Dendritic cell treated with granulocyte-macrophage colony-stimulating factor and Interleukin-4, amounts not matched to agents 40 ng/mL and 50 ng/mL, for 4 days (primary cell): ENCODE results near the gene NRDC.
"Not testable (repeated sequence)": the region's sequence is repeated elsewhere in the genome, so short reads cannot be mapped to it uniquely, and the experiment has no call there.

ENCODE experiments used
- H3K27ac Mint-ChIP-seq: one replicate; pipeline ENCODE4 v1.8.0; 2022; ENCODE audit warnings: mild to moderate bottlenecking, mixed read lengths
- H3K27me3 Mint-ChIP-seq: one replicate; pipeline ENCODE4 v1.8.0; 2022; ENCODE audit warnings: mild to moderate bottlenecking, mixed read lengths
- H3K36me3 Mint-ChIP-seq: one replicate; pipeline ENCODE4 v1.8.0; 2022; ENCODE audit warnings: low read depth, mixed read lengths
- H3K4me1 Mint-ChIP-seq: one replicate; pipeline ENCODE4 v1.8.0; 2022; ENCODE audit warnings: low read depth, mixed read lengths
- H3K4me3 Mint-ChIP-seq: one replicate; pipeline ENCODE4 v1.8.0; 2022; ENCODE audit warnings: mild to moderate bottlenecking, moderate library complexity, mixed read lengths
- H3K9me3 Mint-ChIP-seq: one replicate; pipeline ENCODE4 v1.8.0; 2022; ENCODE audit warnings: mixed read lengths
- intact Hi-C: fragments of 100-400 bp; cut with micrococcal nuclease; formaldehyde crosslinking; loops from one replicate; pipeline ENCODE4 v1.15.0; 2022

Gene NRDC

DNA sequence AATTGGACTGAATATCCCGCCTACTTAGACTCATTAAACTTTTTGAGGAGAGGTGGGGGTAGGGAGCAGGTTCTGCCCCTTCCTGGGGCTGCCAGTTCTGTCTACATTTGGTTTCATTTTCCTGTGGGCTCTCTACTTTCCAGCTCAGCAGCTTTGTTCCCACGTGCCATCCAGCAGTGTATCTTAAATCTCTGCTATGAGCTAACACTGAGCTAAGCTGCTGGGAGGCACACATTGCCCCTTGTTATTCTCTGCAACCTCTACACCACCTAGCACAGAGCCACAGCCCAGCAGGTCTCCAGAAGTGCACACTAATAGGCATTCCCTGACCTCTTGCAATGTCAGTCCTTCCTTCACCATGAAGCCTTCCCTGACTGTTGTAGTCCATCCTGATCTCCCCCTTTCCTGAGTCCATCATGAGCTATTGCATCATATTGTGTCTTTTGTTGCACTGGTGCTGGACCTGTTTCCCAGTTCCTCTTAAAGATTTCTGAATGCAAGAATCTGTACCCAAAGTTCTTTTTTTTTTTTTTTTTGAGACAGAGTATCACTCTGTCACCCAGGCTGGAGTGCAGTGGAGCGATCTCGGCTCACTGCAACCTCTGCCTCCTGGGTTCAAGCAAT is 28.7 kb upstream of the NRDC start:
- H3K36me3 Mint-ChIP-seq = no peaks in the 10 kb centered on the region
- no peak overlapping the region for H3K4me3 Mint-ChIP-seq
- no peak overlapping the region for H3K27ac Mint-ChIP-seq
- peaks cover 6% of the 10 kb centered on the region for H3K4me1 Mint-ChIP-seq
- H3K27me3 Mint-ChIP-seq = peaks cover 15% of the 10 kb centered on the region
- intact Hi-C loops = no loop called here
- H3K9me3 Mint-ChIP-seq = peaks cover 14% of the 10 kb centered on the region

DNA sequence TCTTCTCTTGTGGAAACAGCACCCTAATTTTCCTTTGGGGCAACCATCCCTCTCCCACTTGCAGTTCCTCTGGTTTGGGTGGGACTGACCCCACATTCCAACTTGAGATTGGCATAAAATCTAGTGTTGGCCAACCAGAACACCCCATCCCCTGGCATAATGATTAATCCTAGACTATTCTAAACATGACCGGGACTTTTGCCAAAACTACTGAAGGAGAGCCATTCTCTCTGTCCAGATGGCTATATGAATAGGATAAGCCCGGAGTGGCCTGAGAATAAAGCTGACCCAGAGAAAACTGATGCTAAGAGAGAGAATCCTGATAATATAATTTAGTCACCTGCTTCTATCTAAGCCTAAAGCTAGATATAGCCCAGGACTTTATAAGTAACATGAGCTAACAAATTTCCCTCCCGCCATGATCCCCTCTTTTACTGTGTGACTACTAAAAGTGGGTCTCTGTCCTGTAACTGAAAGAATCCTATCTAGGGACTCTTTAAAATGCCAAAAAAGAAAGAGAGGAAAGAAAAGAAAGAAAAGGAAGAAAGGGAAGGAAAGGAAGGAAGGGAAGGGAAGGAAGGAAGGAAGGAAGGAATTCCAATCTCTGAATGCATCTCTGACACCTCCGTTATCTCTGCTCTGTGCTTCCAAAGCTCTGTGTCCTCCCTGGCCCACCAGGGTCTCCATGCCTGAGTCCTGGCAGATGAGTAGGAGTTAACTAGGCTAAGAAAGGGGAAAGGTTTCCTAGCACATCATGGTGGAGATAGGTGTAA is 28.0 kb upstream of the NRDC start:
- H3K4me1 Mint-ChIP-seq = peaks cover 6% of the 10 kb centered on the region
- intact Hi-C loops = no loop called here
- no peaks in the 10 kb centered on the region for H3K36me3 Mint-ChIP-seq
- no peak overlapping the region for H3K27ac Mint-ChIP-seq
- H3K27me3 Mint-ChIP-seq = peaks cover 19% of the 10 kb centered on the region
- no peak overlapping the region for H3K4me3 Mint-ChIP-seq
- peaks cover 14% of the 10 kb centered on the region for H3K9me3 Mint-ChIP-seq

DNA sequence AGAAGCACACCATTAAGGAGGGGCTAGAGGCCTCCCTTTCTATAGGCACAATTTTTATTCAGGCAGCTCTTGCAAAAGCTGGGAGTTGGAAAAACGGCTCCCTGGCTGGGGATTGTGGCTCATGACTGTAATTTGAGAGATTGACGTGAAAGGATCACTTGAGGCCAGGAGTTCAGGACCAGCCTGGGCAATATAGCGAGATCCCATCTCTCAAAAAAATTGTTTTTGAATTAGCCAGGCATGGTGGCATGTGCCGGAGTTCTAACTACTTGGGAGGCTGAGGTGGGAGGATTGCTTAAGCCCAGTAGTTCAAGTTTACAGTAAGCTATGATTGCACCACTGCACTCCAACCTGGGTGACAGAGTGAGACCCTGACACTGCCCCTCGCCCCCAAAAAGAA is 23.9 kb upstream of the NRDC start:
- Mint-ChIP-seq H3K27me3 (peaks cover 27% of the 10 kb centered on the region), H3K36me3 (no peaks in the 10 kb centered on the region), H3K4me3 (no peak overlapping the region), H3K27ac (no peak overlapping the region), H3K9me3 (peaks cover 14% of the 10 kb centered on the region), H3K4me1 (peaks cover 5% of the 10 kb centered on the region)
- intact Hi-C loops = no loop called here

DNA sequence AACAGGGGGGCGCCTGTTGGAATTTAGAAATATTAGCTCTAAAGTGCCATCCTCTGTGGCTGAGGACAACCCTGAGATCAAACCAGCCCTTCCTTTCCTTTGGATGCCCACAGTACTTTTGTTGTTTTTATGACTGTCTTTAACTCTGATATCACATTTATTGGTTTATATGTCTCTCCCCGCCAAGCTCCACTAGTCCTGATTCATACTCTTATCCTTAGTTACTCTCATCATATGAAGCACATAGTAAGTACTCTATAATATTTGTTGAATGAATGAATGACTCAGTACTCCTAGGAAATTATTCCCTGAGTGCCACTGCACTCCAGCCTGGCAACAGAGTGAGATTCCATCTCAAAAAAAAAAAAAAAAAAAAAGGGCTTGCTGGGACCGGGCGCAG is 22.6 kb upstream of the NRDC start:
- Mint-ChIP-seq H3K4me3 (no peak overlapping the region), H3K36me3 (no peaks in the 10 kb centered on the region)

DNA sequence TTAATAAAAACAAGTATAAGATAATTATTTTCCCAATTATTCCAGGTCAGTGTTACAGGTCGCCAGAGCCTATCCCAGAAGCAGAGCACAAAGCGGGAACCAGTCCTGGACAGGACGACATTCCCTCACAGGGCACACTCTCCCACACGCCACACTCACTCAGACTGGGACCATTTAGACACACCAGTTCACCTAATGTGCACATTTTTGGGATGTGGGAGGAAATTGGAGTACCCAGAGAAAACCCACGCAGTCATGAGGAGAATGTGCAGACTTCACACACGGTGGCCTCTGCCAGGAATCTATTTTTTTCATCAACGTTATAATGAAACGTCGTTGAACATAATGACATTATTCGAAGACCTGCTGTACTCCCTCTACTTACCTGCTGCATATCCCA is 20.5 kb upstream of the NRDC start:
- no peak overlapping the region for H3K27ac Mint-ChIP-seq
- intact Hi-C loops = no loop called here
- no peaks in the 10 kb centered on the region for H3K36me3 Mint-ChIP-seq
- H3K9me3 Mint-ChIP-seq = no peaks in the 10 kb centered on the region
- peaks cover 42% of the 10 kb centered on the region for H3K27me3 Mint-ChIP-seq
- no peaks in the 10 kb centered on the region for H3K4me1 Mint-ChIP-seq
- no peak overlapping the region for H3K4me3 Mint-ChIP-seq

More for the DNA sequence above, 22.6 kb upstream of the NRDC start:
- intact Hi-C loops = no loop called here
- Mint-ChIP-seq H3K4me1 (no peaks in the 10 kb centered on the region), H3K27me3 (peaks cover 36% of the 10 kb centered on the region), H3K27ac (no peak overlapping the region), H3K9me3 (peaks cover 4% of the 10 kb centered on the region)

DNA sequence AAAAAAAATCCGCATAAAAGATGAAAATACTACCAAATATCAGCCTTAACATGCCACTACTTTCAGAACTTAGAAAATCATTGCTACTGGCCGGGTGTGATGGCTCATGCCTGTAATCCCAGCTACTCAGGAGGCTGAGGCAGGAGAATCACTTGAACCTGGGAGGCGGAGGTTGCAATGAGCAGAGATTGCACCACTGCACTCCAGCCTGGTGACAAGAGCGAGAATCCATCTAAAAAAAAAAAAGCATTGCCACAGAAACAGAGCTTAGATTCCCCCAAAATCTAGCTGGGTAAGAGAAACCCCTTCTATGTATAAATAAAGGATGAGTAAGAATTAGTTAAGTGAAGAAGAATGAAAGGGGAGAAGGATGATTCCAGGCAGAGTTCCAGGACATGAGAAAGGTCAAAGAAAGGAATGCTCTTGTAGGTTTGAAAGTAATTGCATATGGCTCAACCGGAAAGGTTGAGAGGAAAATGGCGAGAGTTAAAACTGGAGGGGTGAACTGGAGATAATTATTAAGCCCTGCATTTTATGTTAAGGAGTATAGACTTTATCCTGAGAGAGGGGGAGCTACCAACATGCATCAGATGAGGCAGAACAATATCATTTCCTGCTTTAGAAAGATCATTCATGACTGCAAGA is 19.7 kb upstream of the NRDC start:
- Mint-ChIP-seq H3K27ac (no peak overlapping the region), H3K9me3 (no peaks in the 10 kb centered on the region), H3K27me3 (peaks cover 46% of the 10 kb centered on the region), H3K4me1 (no peaks in the 10 kb centered on the region), H3K4me3 (no peak overlapping the region), H3K36me3 (no peaks in the 10 kb centered on the region)
- intact Hi-C loops = no loop called here

DNA sequence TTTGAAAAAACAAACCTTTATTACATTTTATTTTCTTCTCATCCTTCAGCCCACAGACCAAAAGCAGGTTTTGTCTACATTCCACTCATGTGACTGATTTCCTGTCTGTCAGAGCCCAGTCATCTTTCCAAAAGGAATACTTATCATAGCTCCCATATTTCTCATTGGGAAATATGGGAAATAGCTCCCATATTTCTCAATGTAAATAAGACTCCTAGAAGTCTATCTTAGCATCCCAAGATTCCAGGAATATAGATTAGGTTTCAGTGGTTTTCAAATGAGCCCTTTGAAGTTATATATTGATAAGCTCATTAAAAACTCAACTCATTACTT is 19.1 kb upstream of the NRDC start:
- H3K4me1 Mint-ChIP-seq = no peaks in the 10 kb centered on the region
- H3K27ac Mint-ChIP-seq = no peak overlapping the region
- intact Hi-C loops = loop anchor here (1.0 kb wide), 1 partner anchor 105 kb away; no protein-coding TSS in a partner anchor
- H3K27me3 Mint-ChIP-seq = peaks cover 47% of the 10 kb centered on the region
- no peaks in the 10 kb centered on the region for H3K36me3 Mint-ChIP-seq
- no peak overlapping the region for H3K4me3 Mint-ChIP-seq
- no peaks in the 10 kb centered on the region for H3K9me3 Mint-ChIP-seq

DNA sequence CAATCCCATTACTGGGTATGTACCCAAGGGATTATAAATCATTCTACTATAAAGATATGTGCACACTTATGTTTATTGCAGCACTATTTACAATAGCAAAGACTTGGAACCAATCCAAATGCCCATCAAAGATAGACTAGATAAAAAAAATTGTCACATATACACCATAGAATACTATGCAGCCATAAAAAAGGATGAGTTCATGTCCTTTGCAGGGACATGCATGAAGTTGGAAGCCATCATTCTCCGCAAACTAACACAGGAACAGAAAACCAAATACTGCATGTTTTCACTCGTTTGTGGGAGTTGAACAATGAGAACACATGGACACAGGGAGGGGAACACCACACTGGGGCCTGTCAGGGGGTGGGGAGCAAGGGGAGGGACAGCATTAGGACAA is 16.2 kb upstream of the NRDC start:
- H3K36me3 Mint-ChIP-seq, H3K27ac Mint-ChIP-seq, H3K4me3 Mint-ChIP-seq, H3K9me3 Mint-ChIP-seq, intact Hi-C loops, H3K4me1 Mint-ChIP-seq: not testable (repeated sequence)
- H3K27me3 Mint-ChIP-seq = peaks cover 65% of the 10 kb centered on the region

DNA sequence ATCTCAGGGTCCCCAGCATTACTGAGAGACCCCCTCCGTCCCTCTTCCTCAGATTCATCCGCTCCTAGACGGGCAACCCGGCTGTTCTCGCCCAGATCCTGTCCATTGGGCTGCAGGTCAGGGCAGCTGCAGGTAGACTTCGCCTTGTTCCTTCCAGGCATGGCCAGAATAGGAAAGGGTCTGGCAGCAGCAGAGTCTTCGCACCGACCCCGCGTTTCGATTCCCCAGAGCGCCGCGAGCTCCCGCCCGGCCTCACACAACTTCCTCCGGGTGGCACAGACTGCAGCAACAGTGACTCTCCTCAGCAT is 265 bp downstream of the NRDC start:
- Mint-ChIP-seq H3K4me3 (no peak overlapping the region), H3K27ac (no peak overlapping the region), H3K4me1 (peaks cover 22% of the 10 kb centered on the region), H3K9me3 (no peaks in the 10 kb centered on the region), H3K27me3 (peaks cover 14% of the 10 kb centered on the region), H3K36me3 (peaks cover 18% of the 10 kb centered on the region)
- intact Hi-C loops = loop anchor here (2.0 kb wide), 1 partner anchor 179 kb away; the partner anchor contains the start of gene BTF3L4

DNA sequence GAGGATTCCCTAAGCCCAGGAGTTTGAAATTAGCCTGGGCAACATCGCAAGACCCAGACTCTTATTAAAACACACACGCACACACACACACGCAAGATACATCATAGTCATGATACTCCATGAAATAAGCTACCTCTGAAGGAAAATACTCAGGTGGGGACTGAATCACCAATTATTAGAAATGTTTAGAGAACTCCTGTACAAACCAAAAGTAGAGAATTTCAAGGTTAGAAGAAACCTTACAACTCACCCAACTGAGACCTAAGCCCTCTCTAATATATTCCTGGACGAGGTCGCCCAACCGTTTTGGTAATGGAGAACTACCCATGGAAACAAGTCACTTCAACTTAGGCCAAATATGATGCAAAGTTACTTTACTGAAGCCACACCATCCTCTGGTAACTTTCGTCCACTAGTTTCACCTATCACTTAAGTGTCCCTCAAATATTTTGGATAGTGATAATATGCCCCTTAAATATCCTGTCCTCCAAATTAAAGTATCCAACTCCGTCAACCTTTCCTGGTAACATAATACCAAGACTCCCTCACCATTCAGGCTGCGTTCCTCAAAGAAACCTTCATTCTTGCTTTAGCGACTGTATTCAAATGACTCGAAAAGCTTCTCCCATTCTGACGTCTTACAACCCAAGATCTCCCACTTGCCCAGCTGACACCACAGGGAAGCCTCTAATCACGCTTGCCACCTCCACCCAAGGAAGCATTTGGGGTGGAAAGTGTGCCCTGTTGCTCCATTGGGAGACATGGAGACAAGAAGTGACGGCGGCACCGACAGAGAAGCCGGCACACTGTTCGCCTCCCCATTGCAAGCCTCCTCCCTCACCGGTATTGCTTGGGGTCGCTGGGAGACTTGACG is 856 bp downstream of the NRDC start:
- no peaks in the 10 kb centered on the region for H3K9me3 Mint-ChIP-seq
- H3K36me3 Mint-ChIP-seq = peaks cover 20% of the 10 kb centered on the region
- peaks cover 16% of the 10 kb centered on the region for H3K4me1 Mint-ChIP-seq
- H3K27ac Mint-ChIP-seq = no peak overlapping the region
- no peak overlapping the region for H3K4me3 Mint-ChIP-seq
- intact Hi-C loops = loop anchor here (2.0 kb wide), 1 partner anchor 179 kb away; the partner anchor contains the start of gene BTF3L4
- H3K27me3 Mint-ChIP-seq = peaks cover 12% of the 10 kb centered on the region

DNA sequence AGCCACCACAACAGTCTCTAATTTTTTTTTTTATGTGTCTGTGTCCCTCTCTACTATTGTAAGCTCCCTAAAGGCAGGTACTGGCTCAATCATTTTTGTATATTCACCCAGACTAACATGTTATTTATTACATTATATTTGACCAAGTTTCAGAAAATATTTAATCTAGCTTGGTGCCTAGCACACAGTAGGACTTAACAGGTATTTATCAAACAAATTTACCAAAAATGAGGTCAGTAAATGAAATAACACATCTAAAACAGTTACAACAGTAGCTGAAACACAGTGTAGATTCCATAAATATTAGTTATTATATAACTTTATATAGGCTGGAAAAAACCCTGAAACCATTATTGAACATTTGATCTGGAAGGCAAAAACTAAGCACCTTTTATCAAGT is 2.7 kb downstream of the NRDC start:
- Mint-ChIP-seq H3K4me1 (peaks cover 32% of the 10 kb centered on the region), H3K27ac (peak overlapping the region; percentile 77), H3K9me3 (no peaks in the 10 kb centered on the region), H3K36me3 (peaks cover 36% of the 10 kb centered on the region), H3K27me3 (peaks cover 5% of the 10 kb centered on the region), H3K4me3 (peak overlapping the region; percentile 74)
- intact Hi-C loops = no loop called here

DNA sequence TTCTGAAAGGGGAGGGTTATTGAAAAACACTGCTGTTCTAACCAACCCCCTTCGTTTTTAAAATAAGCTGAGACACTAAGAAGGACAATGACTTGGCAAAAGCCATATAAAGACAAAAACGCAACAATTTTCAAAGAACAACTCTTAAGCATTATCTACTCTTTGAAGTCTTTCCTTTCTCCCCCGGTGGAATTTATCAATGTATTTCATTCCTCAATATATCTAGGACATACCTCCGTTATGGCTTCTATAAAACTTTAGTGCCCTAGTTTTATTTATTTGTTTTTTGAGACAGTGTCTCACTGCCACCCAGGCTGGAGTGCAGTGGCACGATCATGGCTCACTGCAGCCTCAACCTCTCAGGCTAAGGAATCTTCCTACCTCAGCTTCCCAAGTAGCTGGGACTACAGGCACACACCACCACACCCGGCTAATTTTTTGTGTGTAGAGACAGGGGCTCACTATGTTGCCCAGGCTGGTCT is 3.2 kb downstream of the NRDC start:
- peak overlapping the region; percentile 77 for H3K27ac Mint-ChIP-seq
- peaks cover under 1% of the 10 kb centered on the region for H3K27me3 Mint-ChIP-seq
- H3K36me3 Mint-ChIP-seq = peaks cover 40% of the 10 kb centered on the region
- H3K4me3 Mint-ChIP-seq = peak overlapping the region; percentile 74
- H3K9me3 Mint-ChIP-seq = no peaks in the 10 kb centered on the region
- peaks cover 37% of the 10 kb centered on the region for H3K4me1 Mint-ChIP-seq
- intact Hi-C loops = no loop called here

DNA sequence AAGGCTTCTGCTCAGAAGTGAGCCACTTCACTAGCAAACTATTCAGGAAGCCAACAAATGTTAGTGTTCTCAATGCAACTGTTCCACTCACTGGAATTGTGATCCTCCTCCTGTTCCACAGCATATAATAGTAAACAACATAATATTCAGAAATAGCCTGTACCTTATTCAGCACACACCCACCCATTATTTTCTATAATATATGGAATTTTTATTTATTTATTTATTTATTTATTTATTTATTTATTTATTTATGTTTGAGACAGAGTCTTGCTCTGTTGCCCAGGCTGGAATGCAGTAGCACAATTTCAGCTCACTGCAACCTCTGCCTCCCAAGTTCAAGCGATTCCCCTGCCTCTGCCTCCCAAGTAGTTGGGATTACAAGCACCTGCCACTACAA is 5.3 kb downstream of the NRDC start:
- H3K9me3 Mint-ChIP-seq, H3K27me3 Mint-ChIP-seq, H3K4me3 Mint-ChIP-seq, intact Hi-C loops, H3K27ac Mint-ChIP-seq: not testable (repeated sequence)
- Mint-ChIP-seq H3K4me1 (peaks cover 43% of the 10 kb centered on the region), H3K36me3 (peaks cover 45% of the 10 kb centered on the region)
